ACHN (cell line): ENCODE data around the gene TIMMDC1.

Experiments
- DNase-seq: peaks from one replicate; pipeline ENCODE4 v3.0.0-alpha.2; 2015
- in situ Hi-C: cut with HindIII; loops from 2 replicates; pipeline ENCODE4 v1.10.0; 2017; ENCODE audit warnings: low sequenced_read_pairs, low pct_ligation_motif_present, low pct_unique_long_range_greater_than_20kb

TIMMDC1 gene

GRCh38 chr3:119506631-119507030 is 8.3 kb downstream of the TIMMDC1 start:
- in situ Hi-C loops, result no loop called here
- DNase-seq, result no peak

- in situ Hi-C loops, result no loop called here
- DNase-seq, result no peak
These were observed 9.1 kb downstream of the TIMMDC1 start for GRCh38 chr3:119507404-119507803.

- no peak for DNase-seq
- in situ Hi-C loops, result no loop called here
These were observed 10.0 kb downstream of the TIMMDC1 start for GRCh38 chr3:119508172-119508845.

GRCh38 chr3:119510690-119511089 is 12.3 kb downstream of the TIMMDC1 start:
- in situ Hi-C loops, result no loop called here
- DNase-seq, result no peak

GRCh38 chr3:119514637-119515036 is 16.3 kb downstream of the TIMMDC1 start:
- in situ Hi-C loops, result no loop called here
- DNase-seq, result no peak

- no peak for DNase-seq
- in situ Hi-C loops, result no loop called here
These were observed 18.8 kb downstream of the TIMMDC1 start for GRCh38 chr3:119517112-119517511.

- DNase-seq, result no peak
- in situ Hi-C loops, result no loop called here
These were observed 19.7 kb downstream of the TIMMDC1 start for GRCh38 chr3:119518026-119518425.

GRCh38 chr3:119524931-119525662 is 26.8 kb downstream of the TIMMDC1 start:
- peak; percentile 19 for DNase-seq
- in situ Hi-C loops, result no loop called here

GRCh38 chr3:119527714-119528113 is 29.4 kb downstream of the TIMMDC1 start:
- DNase-seq, result no peak
- in situ Hi-C loops, result no loop called here

- in situ Hi-C loops, result no loop called here
- no peak for DNase-seq
These were observed 31.5 kb downstream of the TIMMDC1 start for GRCh38 chr3:119529883-119530282.

GRCh38 chr3:119530456-119530855 is 32.1 kb downstream of the TIMMDC1 start:
- in situ Hi-C loops, result no loop called here
- no peak for DNase-seq

GRCh38 chr3:119531151-119531550 is 32.8 kb downstream of the TIMMDC1 start:
- no peak for DNase-seq
- in situ Hi-C loops, result no loop called here

- no peak for DNase-seq
- in situ Hi-C loops, result no loop called here
These were observed 35.9 kb downstream of the TIMMDC1 start for GRCh38 chr3:119534296-119534695.

- in situ Hi-C loops, result no loop called here
- no peak for DNase-seq
These were observed 38.4 kb downstream of the TIMMDC1 start for GRCh38 chr3:119536757-119537156.

GRCh38 chr3:119538772-119539171 is 40.4 kb downstream of the TIMMDC1 start:
- in situ Hi-C loops, result no loop called here
- no peak for DNase-seq

GRCh38 chr3:119541547-119541946 is 43.2 kb downstream of the TIMMDC1 start:
- DNase-seq, result no peak
- in situ Hi-C loops, result no loop called here

- in situ Hi-C loops, result no loop called here
- DNase-seq, result peak; percentile 11
These were observed 43.9 kb downstream of the TIMMDC1 start for GRCh38 chr3:119542168-119542767.

GRCh38 chr3:119543147-119543546 is 44.8 kb downstream of the TIMMDC1 start:
- DNase-seq, result no peak

GRCh38 chr3:119547227-119547626 is 48.9 kb downstream of the TIMMDC1 start:
- in situ Hi-C loops, result no loop called here
- no peak for DNase-seq

More at GRCh38 chr3:119543147-119543546, 44.8 kb downstream of the TIMMDC1 start:
- in situ Hi-C loops, result no loop called here

- no peak for DNase-seq
- in situ Hi-C loops, result no loop called here
These were observed 50.0 kb downstream of the TIMMDC1 start for GRCh38 chr3:119548341-119548740.
